Glutamatergic neuron (in vitro differentiated cells): Measurements from ENCODE around the gene TLE7. TPM values are rescaled to one million over a fixed set of nuclear protein-coding genes. Genes with fewer than 3 reads are reported as not detected.
A peak's percentile ranks its signal among the peaks of the same experiment; 100 is the strongest.

Experiments
- DNase-seq: peaks from one replicate; pipeline ENCODE4 v3.0.0; 2022
- H3K27ac Mint-ChIP-seq: one replicate; pipeline ENCODE4 v1.8.0; 2020; ENCODE audit warnings: mild to moderate bottlenecking, mixed read lengths, inconsistent platforms; ENCODE audit not compliant: unreplicated experiment
- H3K27me3 Mint-ChIP-seq: one replicate; pipeline ENCODE4 v1.8.0; 2020; ENCODE audit warnings: mild to moderate bottlenecking, moderate library complexity, mixed read lengths, inconsistent platforms; ENCODE audit not compliant: unreplicated experiment
- H3K36me3 Mint-ChIP-seq: one replicate; pipeline ENCODE4 v1.8.0; 2020; ENCODE audit warnings: mild to moderate bottlenecking, mixed read lengths, inconsistent platforms; ENCODE audit not compliant: unreplicated experiment
- H3K4me1 Mint-ChIP-seq: one replicate; pipeline ENCODE4 v1.8.0; 2020; ENCODE audit warnings: mild to moderate bottlenecking, low read depth, mixed read lengths, inconsistent platforms; ENCODE audit not compliant: unreplicated experiment
- H3K4me3 Mint-ChIP-seq: one replicate; pipeline ENCODE4 v1.8.0; 2020; ENCODE audit warnings: mild to moderate bottlenecking, mixed read lengths, inconsistent platforms; ENCODE audit not compliant: unreplicated experiment
- H3K9me3 Mint-ChIP-seq: one replicate; pipeline ENCODE4 v1.8.0; 2020; ENCODE audit warnings: mild to moderate bottlenecking, moderate library complexity, mixed read lengths, inconsistent platforms; ENCODE audit not compliant: unreplicated experiment
- total RNA-seq: library from RNA; stranded (reverse); fragmentation: NEBNext Ultra II Directional; extraction: Animal tissue kit (Norgen Biotek cat#: 25700); gene quantifications from one replicate; pipeline ENCODE4 v1.2.1, GENCODE V29; 2021; ENCODE audit not compliant: unreplicated experiment
- TF ChIP-seq, protein P1 (sequence below): fragments of 200-600 bp; sonication (generic); IDR thresholded peaks from one replicate; pipeline ENCODE4 v1.5.0; 2021; ENCODE audit not compliant: partially characterized antibody, unreplicated experiment

Gene TLE7
- total RNA-seq, 1 donor from 2014 or later = not detected

DNA sequence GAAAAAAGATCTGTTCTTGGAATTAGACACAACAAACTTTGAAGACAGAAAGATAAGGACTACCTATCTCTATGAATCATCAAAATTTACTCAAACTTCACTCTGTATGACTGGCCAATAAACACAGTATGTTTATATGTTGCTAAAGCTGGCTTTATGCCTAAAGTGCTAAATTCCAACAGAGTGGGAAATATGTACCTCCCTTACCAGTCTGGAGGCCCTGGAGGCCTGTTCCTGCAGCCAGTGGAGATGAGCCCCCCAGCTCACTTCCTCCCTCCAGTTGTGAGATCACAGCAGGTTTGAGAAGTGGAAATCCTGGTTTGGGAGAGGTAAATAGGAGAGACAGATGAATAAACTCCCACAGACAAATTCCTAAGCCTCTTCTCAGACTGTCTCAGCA lies 11.2 kb upstream of the TLE7 start:
- DNase-seq = no peak
- peaks cover 7% of the 10 kb centered on the region for H3K27me3 Mint-ChIP-seq
- TF ChIP-seq, protein P1, sequence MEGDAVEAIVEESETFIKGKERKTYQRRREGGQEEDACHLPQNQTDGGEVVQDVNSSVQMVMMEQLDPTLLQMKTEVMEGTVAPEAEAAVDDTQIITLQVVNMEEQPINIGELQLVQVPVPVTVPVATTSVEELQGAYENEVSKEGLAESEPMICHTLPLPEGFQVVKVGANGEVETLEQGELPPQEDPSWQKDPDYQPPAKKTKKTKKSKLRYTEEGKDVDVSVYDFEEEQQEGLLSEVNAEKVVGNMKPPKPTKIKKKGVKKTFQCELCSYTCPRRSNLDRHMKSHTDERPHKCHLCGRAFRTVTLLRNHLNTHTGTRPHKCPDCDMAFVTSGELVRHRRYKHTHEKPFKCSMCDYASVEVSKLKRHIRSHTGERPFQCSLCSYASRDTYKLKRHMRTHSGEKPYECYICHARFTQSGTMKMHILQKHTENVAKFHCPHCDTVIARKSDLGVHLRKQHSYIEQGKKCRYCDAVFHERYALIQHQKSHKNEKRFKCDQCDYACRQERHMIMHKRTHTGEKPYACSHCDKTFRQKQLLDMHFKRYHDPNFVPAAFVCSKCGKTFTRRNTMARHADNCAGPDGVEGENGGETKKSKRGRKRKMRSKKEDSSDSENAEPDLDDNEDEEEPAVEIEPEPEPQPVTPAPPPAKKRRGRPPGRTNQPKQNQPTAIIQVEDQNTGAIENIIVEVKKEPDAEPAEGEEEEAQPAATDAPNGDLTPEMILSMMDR = no peak
- no peaks in the 10 kb centered on the region for H3K4me1 Mint-ChIP-seq
- H3K27ac Mint-ChIP-seq = no peak overlapping the region
- H3K9me3 Mint-ChIP-seq = peaks cover 14% of the 10 kb centered on the region
- H3K36me3 Mint-ChIP-seq = peaks cover 68% of the 10 kb centered on the region
- H3K4me3 Mint-ChIP-seq = no peak overlapping the region

- peaks cover 18% of the 10 kb centered on the region for H3K9me3 Mint-ChIP-seq
- no peak overlapping the region for H3K27ac Mint-ChIP-seq
- no peak for DNase-seq
- peaks cover 70% of the 10 kb centered on the region for H3K36me3 Mint-ChIP-seq
- no peaks in the 10 kb centered on the region for H3K4me1 Mint-ChIP-seq
- no peak overlapping the region for H3K4me3 Mint-ChIP-seq
- H3K27me3 Mint-ChIP-seq = peaks cover 12% of the 10 kb centered on the region
- TF ChIP-seq, protein P1 = no peak
Observed at GRCh38 chr16:71449020-71449419, 7.2 kb upstream of the TLE7 start.

DNA sequence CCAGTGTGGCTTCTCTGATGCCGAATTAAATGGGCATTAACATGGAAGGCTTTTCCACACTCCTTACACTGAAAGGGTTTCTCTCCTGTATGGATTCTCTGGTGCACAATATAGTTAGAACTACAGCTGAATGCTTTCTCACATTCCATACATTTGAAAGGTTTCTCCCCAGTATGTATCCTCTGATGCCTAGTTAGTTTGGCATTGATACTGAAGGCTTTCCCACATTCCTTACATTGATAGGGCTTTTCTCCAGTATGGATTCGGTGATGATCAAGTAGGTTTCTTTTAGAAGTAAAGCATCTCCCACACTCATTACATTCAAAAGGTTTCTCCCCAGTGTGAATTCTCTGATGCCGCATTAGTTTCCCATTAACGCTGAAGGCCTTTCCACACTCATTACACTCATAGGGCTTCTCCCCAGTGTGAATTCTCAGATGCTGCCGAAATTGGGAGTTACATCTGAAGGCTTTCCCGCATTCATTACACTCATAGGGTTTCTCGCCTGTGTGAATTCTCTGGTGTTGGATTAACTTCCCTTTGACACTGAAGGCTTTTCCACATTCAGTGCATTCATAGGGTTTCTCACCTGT lies 6.5 kb upstream of the TLE7 start:
- Mint-ChIP-seq H3K36me3 (peaks cover 72% of the 10 kb centered on the region), H3K27ac (no peak overlapping the region), H3K4me1 (no peaks in the 10 kb centered on the region), H3K4me3 (no peak overlapping the region), H3K9me3 (peaks cover 23% of the 10 kb centered on the region), H3K27me3 (peaks cover 14% of the 10 kb centered on the region)
- TF ChIP-seq, protein P1 = no peak
- no peak for DNase-seq

DNA sequence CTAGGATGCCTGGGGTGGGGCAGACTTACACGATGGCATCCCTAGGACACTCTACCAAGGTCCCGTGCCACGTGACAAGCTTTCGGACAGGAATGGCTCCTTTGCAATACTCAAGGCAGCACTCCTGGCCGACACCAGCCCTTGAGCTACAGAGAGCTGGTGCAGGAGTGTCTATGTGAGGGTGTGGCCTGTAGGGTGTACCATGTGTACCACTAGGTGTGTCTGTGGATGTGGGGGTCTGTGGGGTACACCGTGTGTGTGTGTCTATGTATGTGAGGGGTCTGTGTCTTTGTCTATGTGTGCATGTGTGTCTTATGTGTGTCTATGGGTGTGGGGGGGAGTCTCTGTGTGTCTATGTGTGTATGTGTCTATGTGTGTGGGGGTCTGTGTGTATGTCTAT lies 1.9 kb upstream of the TLE7 start:
- peaks cover 18% of the 10 kb centered on the region for H3K9me3 Mint-ChIP-seq
- peak overlapping the region; percentile 1 for H3K27ac Mint-ChIP-seq
- H3K4me3 Mint-ChIP-seq = no peak overlapping the region
- peaks cover 17% of the 10 kb centered on the region for H3K27me3 Mint-ChIP-seq
- H3K36me3 Mint-ChIP-seq = peaks cover 28% of the 10 kb centered on the region
- TF ChIP-seq, protein P1 = no peak
- no peaks in the 10 kb centered on the region for H3K4me1 Mint-ChIP-seq
- DNase-seq = no peak

DNA sequence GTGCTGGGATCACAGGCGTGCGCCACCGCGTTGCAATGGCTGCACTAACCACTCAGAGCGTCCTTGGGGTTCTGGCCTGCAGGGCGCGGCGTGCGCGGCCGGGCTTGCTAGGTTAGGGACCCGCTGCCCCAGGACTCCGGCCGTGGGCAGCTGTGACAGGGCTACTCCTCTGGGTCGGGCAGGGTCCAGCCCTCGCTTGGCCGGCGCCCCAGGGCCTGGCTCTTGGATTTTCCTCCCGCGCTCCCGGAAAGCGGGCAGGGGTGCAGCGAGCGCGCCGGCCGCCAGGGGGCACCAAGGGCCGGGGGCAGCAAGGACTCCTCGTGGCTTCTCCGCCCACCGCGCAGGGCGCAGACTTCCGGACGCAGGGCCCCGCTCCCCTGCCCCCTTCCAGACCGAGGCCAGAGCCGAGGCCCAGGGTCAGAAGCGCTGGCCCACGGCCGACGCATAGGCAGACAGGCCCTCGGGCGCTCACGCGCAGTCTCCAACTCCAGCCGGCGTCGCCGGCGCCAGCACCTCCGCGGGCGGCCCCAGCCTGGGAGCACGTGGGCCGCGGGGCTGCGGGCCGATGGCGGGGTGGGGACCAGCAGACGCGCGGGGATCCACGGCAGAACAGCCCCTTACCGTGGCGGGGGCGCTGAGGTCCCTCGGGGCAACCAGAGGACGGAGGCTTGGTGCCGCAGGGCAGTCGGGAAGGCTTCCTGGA lies 355 bp downstream of the TLE7 start:
- H3K36me3 Mint-ChIP-seq = peaks cover 12% of the 10 kb centered on the region
- no peak overlapping the region for H3K4me3 Mint-ChIP-seq
- TF ChIP-seq, protein P1 = peak; percentile 27
- no peak overlapping the region for H3K27ac Mint-ChIP-seq
- no peaks in the 10 kb centered on the region for H3K4me1 Mint-ChIP-seq
- H3K27me3 Mint-ChIP-seq = peaks cover 17% of the 10 kb centered on the region
- DNase-seq = peak; percentile 31
- H3K9me3 Mint-ChIP-seq = peaks cover 16% of the 10 kb centered on the region
